Small intestine (tissue), 7 donors: ENCODE data around the gene CERS1. TPM values are rescaled to one million over a fixed set of nuclear protein-coding genes. Genes with fewer than 3 reads are reported as not detected.

Experiments used
- DNase-seq, 2 donors: peaks; one replicate each; pipeline versions ENCODE4 v3.0.0 to v3.0.0-alpha.2; 2013
- FAIRE-seq: peaks from 2 replicates; lab custom pipeline; 2012; peaks lifted over from hg19 to GRCh38; lab: Jason Lieb, UNC
- H3K27ac ChIP-seq, 3 donors: one replicate each; pipeline ENCODE4 v1.5.1; 2013; ENCODE audit warnings: low read length in 2 of 3, mild to moderate bottlenecking in 2 of 3, control low read depth in 1 of 3, inconsistent platforms in 1 of 3, low read depth in 1 of 3, moderate library complexity in 1 of 3
- H3K27me3 ChIP-seq, 3 donors: one replicate each; pipeline ENCODE4 v1.6.1; 2013; ENCODE audit warnings: low read length in 3 of 3, inconsistent platforms in 1 of 3; ENCODE audit not compliant: control insufficient read depth in 3 of 3, insufficient read depth in 3 of 3
- H3K36me3 ChIP-seq, 3 donors: one replicate each; pipeline ENCODE4 v1.6.1; 2013; ENCODE audit warnings: low read length in 3 of 3, inconsistent platforms in 1 of 3, low read depth in 1 of 3, mild to moderate bottlenecking in 1 of 3, moderate library complexity in 1 of 3; ENCODE audit not compliant: control insufficient read depth in 3 of 3, insufficient read depth in 2 of 3
- H3K4me1 ChIP-seq, 3 donors: one replicate each; pipeline ENCODE4 v1.6.1; 2013; ENCODE audit warnings: low read length in 2 of 3, inconsistent platforms in 1 of 3, low read depth in 1 of 3, mild to moderate bottlenecking in 1 of 3, moderate library complexity in 1 of 3; ENCODE audit not compliant: control insufficient read depth in 3 of 3, insufficient read depth in 2 of 3
- H3K4me3 ChIP-seq, 3 donors: one replicate each; pipeline ENCODE4 v1.5.1; 2013; ENCODE audit warnings: low read length in 3 of 3, control low read depth in 1 of 3, inconsistent platforms in 1 of 3, low read depth in 1 of 3, mild to moderate bottlenecking in 1 of 3, moderate library complexity in 1 of 3
- H3K9me3 ChIP-seq, 2 donors: one replicate each; pipeline ENCODE4 v1.6.1; 2013; ENCODE audit warnings: low read depth in 1 of 2, low read length in 1 of 2; ENCODE audit not compliant: control insufficient read depth in 2 of 2, insufficient read depth in 1 of 2
- whole genome bisulfite sequencing, 3 donors: extraction: QIAGEN DNeasy Blood & Tissue Kit; methylation state at CpG; one replicate each; pipeline ENCODE4 v1.1.7; 2013; 5-methylcytosine and 5-hydroxymethylcytosine counted together
- polyA plus RNA-seq, 4 donors: library from polyadenylated mRNA; stranded (reverse) in 3 of 4; unstranded in 1 of 4; fragments of 200-250 nt in 3 of 4; fragments of 120-200 nt in 1 of 4; gene quantifications; one replicate each; pipeline versions ENCODE4 v1.2.1 to v1.2.3, GENCODE V29; 2013
- donor health status: healthy with polysubstance abuse.
- donor health status: control.
- donor health status: control.
- donor health status: Bipolar disorder and iron deficiency.
- donor health status: healthy.

Gene CERS1
- polyA plus RNA-seq, 4 donors: 1.2 to 1.5 TPM; not detected in 2

DNA sequence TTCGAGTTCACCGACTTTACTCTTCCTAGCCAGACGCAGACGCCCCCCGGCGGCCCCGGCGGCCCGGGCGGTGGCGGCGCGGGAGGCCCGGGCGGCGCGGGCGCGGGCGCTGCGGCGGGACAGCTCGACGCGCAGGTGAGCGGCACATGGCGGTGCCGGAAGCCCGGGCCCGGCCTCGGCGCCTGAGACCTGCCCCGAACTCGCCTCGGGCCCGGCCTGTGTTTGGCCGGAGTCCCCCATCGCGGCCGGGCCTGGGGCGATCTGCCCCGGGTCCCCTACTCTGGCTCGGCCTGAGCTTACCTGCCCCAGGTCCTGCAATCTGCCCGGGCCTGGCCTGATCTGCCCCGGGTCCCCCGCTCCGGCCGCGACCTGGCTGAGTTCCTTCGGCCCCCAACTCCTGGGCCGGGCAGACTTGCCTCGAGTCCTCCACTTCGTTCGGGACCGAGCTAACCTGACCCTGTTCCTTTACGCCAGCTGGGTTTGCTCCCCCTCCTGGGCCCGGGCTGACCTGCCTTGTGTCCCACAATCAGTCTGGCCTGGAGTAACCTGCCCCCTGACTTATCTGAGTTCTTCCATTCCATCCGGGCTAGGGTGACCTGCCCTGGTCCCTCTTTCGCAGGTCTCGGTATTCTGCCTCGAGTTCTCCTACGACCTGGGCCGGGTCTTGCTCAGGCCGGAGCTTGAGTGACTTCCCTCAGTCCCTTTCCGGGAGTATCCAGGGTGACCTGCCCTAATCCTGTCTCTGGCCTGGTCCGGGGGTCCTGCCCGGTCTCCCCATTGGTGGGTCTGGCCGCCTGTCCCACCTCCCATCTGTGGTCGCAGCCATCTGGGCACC lies 63.4 kb downstream of the CERS1 start:
- H3K4me1 ChIP-seq: peaks cover 2 to 25% (median 5%) of the 10 kb centered on the region in 3 donors
- H3K36me3 ChIP-seq: peaks cover 0 to 26% (median 0%) of the 10 kb centered on the region in 3 donors
- H3K9me3 ChIP-seq: no peaks in the 10 kb centered on the region
- no peaks in the 10 kb centered on the region for H3K27me3 ChIP-seq
- FAIRE-seq (no peak), DNase-seq (peak; percentile 37 to 67)
- WGBS, 3 donors: 0% methylated on average over 47 to 69 of the region's 69 CpGs
- peak overlapping the region; percentile 81 to 93 (median 87) for H3K27ac ChIP-seq
- H3K4me3 ChIP-seq: peak overlapping the region; percentile 90 to 97 (median 94)

DNA sequence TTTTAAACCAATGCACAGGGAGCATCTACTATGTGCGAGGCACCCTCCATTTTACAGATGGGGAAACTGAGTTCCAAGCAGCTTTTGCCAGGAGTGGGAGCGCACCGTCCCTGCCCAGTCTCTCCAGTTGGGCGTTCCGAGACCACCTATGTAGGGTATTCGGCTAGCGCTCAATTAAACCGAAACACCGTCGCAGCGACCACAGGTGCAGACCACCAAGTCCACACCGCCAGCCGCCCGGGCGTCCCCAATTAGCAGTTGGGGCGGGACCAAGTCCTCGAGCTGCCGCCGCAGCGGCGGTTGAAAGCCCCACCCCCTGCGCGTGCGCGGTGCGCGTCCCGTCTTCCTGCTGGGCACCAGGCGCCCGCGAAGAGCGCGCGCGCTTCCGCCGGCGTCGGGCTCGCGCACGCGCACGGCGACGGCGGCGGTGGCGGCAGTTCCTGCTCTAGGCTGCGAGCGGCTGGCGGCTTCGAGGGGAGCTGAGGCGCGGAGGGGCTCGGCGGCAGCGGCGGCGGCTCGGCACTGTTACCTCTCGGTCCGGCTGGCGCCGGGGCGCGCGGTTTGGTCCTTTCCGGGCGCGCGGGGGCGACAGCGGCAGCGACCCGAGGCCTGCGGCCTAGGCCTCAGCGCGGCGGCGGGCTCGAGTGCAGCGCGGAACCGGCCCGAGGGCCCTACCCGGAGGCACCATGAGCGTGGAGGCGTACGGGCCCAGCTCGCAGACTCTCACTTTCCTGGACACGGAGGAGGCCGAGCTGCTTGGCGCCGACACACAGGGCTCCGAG lies 64.2 kb downstream of the CERS1 start, which contains the start of gene UPF1:
TSS of gene UPF1 (plus strand) at position 436 of the 782 bp plus-strand sequence. CDS start at position 687, 251 bp downstream.
- FAIRE-seq (no peak), DNase-seq (peak; percentile 95 to 99)
- peaks cover 0 to 18% (median 0%) of the 10 kb centered on the region in 3 donors for H3K36me3 ChIP-seq
- WGBS, 3 donors: 0 to 1% (median 0%) methylated on average over 60 to 96 of the region's 96 CpGs
- no peaks in the 10 kb centered on the region for H3K27me3 ChIP-seq
- peaks cover 2 to 19% (median 5%) of the 10 kb centered on the region in 3 donors for H3K4me1 ChIP-seq
- peak within 1 kb of the TSS; percentile 81 to 93 (median 87) for H3K27ac ChIP-seq
- H3K9me3 ChIP-seq: peaks cover 0 to 7% of the 10 kb centered on the region in 2 donors
- H3K4me3 ChIP-seq: peak within 1 kb of the TSS; percentile 90 to 97 (median 94)

DNA sequence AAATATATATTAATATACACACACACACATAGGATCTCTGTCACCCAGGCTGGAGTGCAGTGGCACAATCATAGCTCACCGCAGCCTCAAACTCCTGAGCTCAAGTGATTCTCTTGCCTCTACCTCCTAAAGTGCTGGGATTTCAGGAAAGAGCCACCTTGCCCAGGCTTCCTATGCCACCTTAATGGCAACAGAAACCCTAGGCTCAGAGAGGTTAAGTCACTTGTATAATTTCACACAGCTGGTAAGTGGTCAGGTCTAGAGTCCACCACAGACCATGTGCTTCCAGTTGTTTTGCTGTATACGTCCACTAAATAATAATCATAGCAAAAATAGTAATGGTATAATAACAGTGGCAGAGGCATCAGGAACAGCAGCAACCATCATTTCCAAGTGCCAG lies 65.5 kb downstream of the CERS1 start:
- DNase-seq: no peak
- 86 to 90% (median 87%) methylated on average over 2 of the region's 2 CpGs for WGBS, 3 donors
- FAIRE-seq: no peak

DNA sequence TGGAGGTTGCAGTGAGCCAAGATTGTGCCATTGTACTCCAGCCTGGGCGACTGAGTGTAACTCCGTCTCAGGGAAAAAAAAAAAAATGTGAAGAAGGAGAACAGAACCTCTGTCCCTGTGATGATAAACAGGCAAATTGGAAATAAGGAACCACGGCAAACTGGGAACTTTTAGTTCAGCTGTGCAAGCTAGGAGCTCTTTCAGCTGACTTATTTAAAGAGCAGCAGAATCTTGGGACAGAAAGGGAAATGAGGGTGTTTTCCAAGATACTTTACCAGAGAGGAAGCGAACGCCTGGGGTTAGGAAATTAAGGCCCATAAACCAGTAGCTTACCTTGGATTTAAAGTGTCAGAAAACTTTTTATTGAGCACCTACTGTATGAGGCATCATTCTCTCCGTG lies 67.2 kb downstream of the CERS1 start:
- Histone ChIP-seq H3K27me3 (no peaks in the 10 kb centered on the region), H3K9me3 (peaks cover 0 to 9% of the 10 kb centered on the region in 2 donors), H3K4me1 (no peaks in the 10 kb centered on the region), H3K27ac (no peak overlapping the region), H3K4me3 (no peak overlapping the region), H3K36me3 (peaks cover 0 to 3% (median 0%) of the 10 kb centered on the region in 3 donors)
- FAIRE-seq (no peak), DNase-seq (no peak)
- WGBS, 3 donors: 62 to 69% (median 66%) methylated on average over 6 of the region's 6 CpGs

More for the DNA sequence above, 65.5 kb downstream of the CERS1 start:
- peaks cover 0 to 8% (median 5%) of the 10 kb centered on the region in 3 donors for H3K4me1 ChIP-seq
- H3K27ac ChIP-seq: no peak overlapping the region
- H3K27me3 ChIP-seq: no peaks in the 10 kb centered on the region
- peaks cover 0 to 10% (median 0%) of the 10 kb centered on the region in 3 donors for H3K36me3 ChIP-seq
- H3K9me3 ChIP-seq: peaks cover 0 to 9% of the 10 kb centered on the region in 2 donors
- H3K4me3 ChIP-seq: no peak overlapping the region

Other genes starting within 250 kb of the CERS1 start
- 10 to 100 TPM in 1 of 4 donors, 1 to 10 TPM in 3; 5.8 to 20.7 (median 6.7) TPM for gene CRTC1, start 212.5 kb downstream of the CERS1 start, polyA plus RNA-seq
- gene COMP, start 104.9 kb downstream of the CERS1 start, polyA plus RNA-seq: 1 to 10 TPM in 1 of 4 donors, under 1 TPM in 1, not detected in 2; 0.68 to 1.8 TPM
- gene UPF1, start 64.2 kb downstream of the CERS1 start, polyA plus RNA-seq: 10 to 100 TPM; 37.6 to 55.1 (median 41.8) TPM
- gene COPE, start 23.2 kb upstream of the CERS1 start, polyA plus RNA-seq: 100 to 1,000 TPM; 139 to 350 (median 270) TPM
- gene DDX49, start 23.6 kb upstream of the CERS1 start, polyA plus RNA-seq: 10 to 100 TPM; 32.5 to 51.4 (median 48.6) TPM
- 10 to 100 TPM in 2 of 4 donors, 1 to 10 TPM in 2; 1.6 to 13.0 (median 10.7) TPM for gene HOMER3, start 45.1 kb upstream of the CERS1 start, polyA plus RNA-seq
- gene SUGP2, start 137.4 kb upstream of the CERS1 start, polyA plus RNA-seq: 10 to 100 TPM; 23.0 to 63.5 (median 33.4) TPM
- 10 to 100 TPM; 17.4 to 25.1 (median 21.2) TPM for gene ARMC6, start 137.4 kb upstream of the CERS1 start, polyA plus RNA-seq
- gene SLC25A42, start 167.8 kb upstream of the CERS1 start, polyA plus RNA-seq: 10 to 100 TPM in 1 of 4 donors, 1 to 10 TPM in 3; 5.6 to 19.6 (median 9.4) TPM
- 10 to 100 TPM in 2 of 4 donors, 1 to 10 TPM in 2; 8.1 to 31.4 (median 18.1) TPM for gene TMEM161A, start 242.3 kb upstream of the CERS1 start, polyA plus RNA-seq